PC-9 (cell line): Measurements from ENCODE around the gene GRB7.

ENCODE experiments used
- CTCF ChIP-seq: fragments of 200-600 bp; sonication (generic); conservative IDR thresholded peaks from 2 replicates; pipeline ENCODE4 v1.6.1; 2017; ENCODE audit warnings: mixed run types, antibody characterized with exemption, mild to moderate bottlenecking, moderate library complexity
- EZH2 ChIP-seq: fragments of 200-600 bp; sonication (generic); IDR thresholded peaks from 2 replicates; pipeline ENCODE4 v1.8.0; 2017; ENCODE audit warnings: antibody characterized with exemption, low read depth

GRCh38 chr17:39709998-39710964 lies 27.5 kb upstream of the GRB7 start:
- TF ChIP-seq CTCF: no peak
- TF ChIP-seq EZH2: no peak
